SK-N-SH treated with all-trans-retinoic acid at 6 μM for 48 hours (cell line): ENCODE measurements around the gene DIO1.

ENCODE experiments used
- ATAC-seq: fragments of 200-7000 bp; cut with Tn5 transposase; 3 replicates; pipeline ENCODE4 v1.9.1; 2020; ENCODE audit warnings: mild to moderate bottlenecking, moderate library complexity
- ARNTL ChIP-seq: fragments of 450-650 bp; formaldehyde crosslinking; IDR thresholded peaks from 2 replicates; pipeline ENCODE4 v1.5.0; 2020; ENCODE audit warnings: low read depth, mild to moderate bottlenecking, moderate library complexity, borderline replicate concordance
- BACH2 ChIP-seq: fragments of 250-450 bp; sonication (Bioruptor Pico); IDR thresholded peaks from 2 replicates; pipeline ENCODE4 v1.9.0; 2021; ENCODE audit warnings: mild to moderate bottlenecking, borderline replicate concordance
- CSDC2 ChIP-seq: fragments of 250-450 bp; sonication (Bioruptor Pico); IDR thresholded peaks from 2 replicates; pipeline ENCODE4 v1.5.0; 2020; ENCODE audit warnings: mild to moderate bottlenecking, moderate library complexity
- ESRRG ChIP-seq: fragments of 250-450 bp; sonication (Bioruptor Pico); IDR thresholded peaks from 2 replicates; pipeline ENCODE4 v1.6.1; 2021; ENCODE audit warnings: mild to moderate bottlenecking
- GLIS3 ChIP-seq: fragments of 250-450 bp; sonication (Bioruptor Pico); IDR thresholded peaks from 2 replicates; pipeline ENCODE4 v1.5.0; 2020; ENCODE audit warnings: mild to moderate bottlenecking, moderate library complexity
- ISL1 ChIP-seq: fragments of 250-450 bp; sonication (Bioruptor Pico); IDR thresholded peaks from 2 replicates; pipeline ENCODE4 v2.1.2; 2022; ENCODE audit warnings: mild to moderate bottlenecking, moderate library complexity
- OSR1 ChIP-seq: fragments of 250-450 bp; sonication (Bioruptor Pico); IDR thresholded peaks from 2 replicates; pipeline ENCODE4 v1.8.0; 2022; ENCODE audit warnings: moderate library complexity, mild to moderate bottlenecking, inconsistent platforms
- PPARA ChIP-seq: fragments of 250-450 bp; sonication (Bioruptor Pico); IDR thresholded peaks from 2 replicates; pipeline ENCODE4 v1.5.0; 2020; ENCODE audit warnings: mild to moderate bottlenecking, borderline replicate concordance
- RARB ChIP-seq: fragments of 250-450 bp; sonication (Bioruptor Pico); IDR thresholded peaks from 2 replicates; pipeline ENCODE4 v1.8.0; 2021; ENCODE audit warnings: mild to moderate bottlenecking, moderate library complexity
- SNAI2 ChIP-seq: fragments of 250-450 bp; sonication (Bioruptor Pico); IDR thresholded peaks from 2 replicates; pipeline ENCODE4 v1.5.0; 2020; ENCODE audit warnings: mild to moderate bottlenecking, moderate library complexity
- TCF4 ChIP-seq: fragments of 250-450 bp; sonication (Bioruptor Pico); IDR thresholded peaks from 2 replicates; pipeline ENCODE4 v1.8.0; 2021; ENCODE audit warnings: mild to moderate bottlenecking, moderate library complexity, borderline replicate concordance
- TOX ChIP-seq: fragments of 250-450 bp; sonication (Bioruptor Pico); IDR thresholded peaks from 2 replicates; pipeline ENCODE4 v1.8.0; 2021; ENCODE audit warnings: mild to moderate bottlenecking, moderate library complexity, borderline replicate concordance
- ZC3H10 ChIP-seq: fragments of 250-450 bp; sonication (Bioruptor Pico); IDR thresholded peaks from 2 replicates; pipeline ENCODE4 v1.5.1; 2021; ENCODE audit warnings: mild to moderate bottlenecking, moderate library complexity
- ZFP3 ChIP-seq: fragments of 250-450 bp; sonication (Bioruptor Pico); IDR thresholded peaks from 2 replicates; pipeline ENCODE4 v1.5.0; 2020; ENCODE audit warnings: mild to moderate bottlenecking, moderate library complexity
- ZFP30 ChIP-seq: fragments of 450-650 bp; formaldehyde crosslinking; IDR thresholded peaks from 2 replicates; pipeline ENCODE4 v1.5.0; 2022; ENCODE audit warnings: mild to moderate bottlenecking, moderate library complexity
- ZNF565 ChIP-seq: fragments of 450-650 bp; formaldehyde crosslinking; conservative IDR thresholded peaks from 2 replicates; pipeline ENCODE4 v1.5.0; 2020; ENCODE audit warnings: low read depth, mild to moderate bottlenecking, moderate library complexity
- ZNF8 ChIP-seq: fragments of 450-650 bp; formaldehyde crosslinking; IDR thresholded peaks from 2 replicates; pipeline ENCODE4 v1.5.0; 2020; ENCODE audit warnings: mild to moderate bottlenecking, moderate library complexity
- TF ChIP-seq, protein P1 (sequence below): fragments of 250-450 bp; sonication (Bioruptor Pico); IDR thresholded peaks from 2 replicates; pipeline ENCODE4 v1.8.0; 2020; ENCODE audit warnings: mild to moderate bottlenecking, moderate library complexity, borderline replicate concordance
- TF ChIP-seq, protein P2 (sequence below): fragments of 250-450 bp; sonication (Bioruptor Pico); IDR thresholded peaks from 2 replicates; pipeline ENCODE4 v1.5.1; 2021; ENCODE audit warnings: mild to moderate bottlenecking, moderate library complexity
- TF ChIP-seq, protein P3 (sequence below): fragments of 250-450 bp; sonication (Bioruptor Pico); IDR thresholded peaks from 2 replicates; pipeline ENCODE4 v1.5.0; 2020; ENCODE audit warnings: mild to moderate bottlenecking, moderate library complexity
- TF ChIP-seq, protein P4 (sequence below): fragments of 250-450 bp; sonication (Bioruptor Pico); IDR thresholded peaks from 2 replicates; pipeline ENCODE4 v1.5.1; 2020; ENCODE audit warnings: low read depth, mild to moderate bottlenecking, moderate library complexity

Gene DIO1

DNA sequence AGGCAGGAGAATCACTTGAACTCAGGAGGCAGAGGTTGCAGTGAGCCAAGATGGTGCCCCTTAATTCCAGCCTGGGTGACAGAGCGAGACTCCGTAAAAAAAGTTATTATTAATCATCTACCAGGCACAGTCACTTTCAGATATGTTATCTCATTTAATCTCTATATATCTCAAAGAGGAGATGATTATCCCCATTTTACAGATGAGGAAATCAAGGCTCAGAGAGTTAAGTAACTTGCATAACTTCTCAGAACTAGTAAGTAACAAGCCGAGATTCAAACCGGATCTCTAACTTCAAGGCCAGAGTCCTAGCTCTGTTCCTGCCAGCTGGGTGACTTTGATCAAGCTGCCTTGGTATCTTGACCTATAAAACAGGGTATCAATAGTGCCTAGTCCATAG is 17.5 kb downstream of the DIO1 start:
- TF ChIP-seq ZFP30 (CRISPR knock-in tag) (no peak), RARB (no peak)
- TF ChIP-seq, protein P1, sequence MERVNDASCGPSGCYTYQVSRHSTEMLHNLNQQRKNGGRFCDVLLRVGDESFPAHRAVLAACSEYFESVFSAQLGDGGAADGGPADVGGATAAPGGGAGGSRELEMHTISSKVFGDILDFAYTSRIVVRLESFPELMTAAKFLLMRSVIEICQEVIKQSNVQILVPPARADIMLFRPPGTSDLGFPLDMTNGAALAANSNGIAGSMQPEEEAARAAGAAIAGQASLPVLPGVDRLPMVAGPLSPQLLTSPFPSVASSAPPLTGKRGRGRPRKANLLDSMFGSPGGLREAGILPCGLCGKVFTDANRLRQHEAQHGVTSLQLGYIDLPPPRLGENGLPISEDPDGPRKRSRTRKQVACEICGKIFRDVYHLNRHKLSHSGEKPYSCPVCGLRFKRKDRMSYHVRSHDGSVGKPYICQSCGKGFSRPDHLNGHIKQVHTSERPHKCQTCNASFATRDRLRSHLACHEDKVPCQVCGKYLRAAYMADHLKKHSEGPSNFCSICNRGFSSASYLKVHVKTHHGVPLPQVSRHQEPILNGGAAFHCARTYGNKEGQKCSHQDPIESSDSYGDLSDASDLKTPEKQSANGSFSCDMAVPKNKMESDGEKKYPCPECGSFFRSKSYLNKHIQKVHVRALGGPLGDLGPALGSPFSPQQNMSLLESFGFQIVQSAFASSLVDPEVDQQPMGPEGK (CRISPR knock-in tag): no peak
- TF ChIP-seq, protein P2, sequence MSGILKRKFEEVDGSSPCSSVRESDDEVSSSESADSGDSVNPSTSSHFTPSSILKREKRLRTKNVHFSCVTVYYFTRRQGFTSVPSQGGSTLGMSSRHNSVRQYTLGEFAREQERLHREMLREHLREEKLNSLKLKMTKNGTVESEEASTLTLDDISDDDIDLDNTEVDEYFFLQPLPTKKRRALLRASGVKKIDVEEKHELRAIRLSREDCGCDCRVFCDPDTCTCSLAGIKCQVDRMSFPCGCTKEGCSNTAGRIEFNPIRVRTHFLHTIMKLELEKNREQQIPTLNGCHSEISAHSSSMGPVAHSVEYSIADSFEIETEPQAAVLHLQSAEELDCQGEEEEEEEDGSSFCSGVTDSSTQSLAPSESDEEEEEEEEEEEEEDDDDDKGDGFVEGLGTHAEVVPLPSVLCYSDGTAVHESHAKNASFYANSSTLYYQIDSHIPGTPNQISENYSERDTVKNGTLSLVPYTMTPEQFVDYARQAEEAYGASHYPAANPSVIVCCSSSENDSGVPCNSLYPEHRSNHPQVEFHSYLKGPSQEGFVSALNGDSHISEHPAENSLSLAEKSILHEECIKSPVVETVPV: no peak
- ATAC-seq: no peak

DNA sequence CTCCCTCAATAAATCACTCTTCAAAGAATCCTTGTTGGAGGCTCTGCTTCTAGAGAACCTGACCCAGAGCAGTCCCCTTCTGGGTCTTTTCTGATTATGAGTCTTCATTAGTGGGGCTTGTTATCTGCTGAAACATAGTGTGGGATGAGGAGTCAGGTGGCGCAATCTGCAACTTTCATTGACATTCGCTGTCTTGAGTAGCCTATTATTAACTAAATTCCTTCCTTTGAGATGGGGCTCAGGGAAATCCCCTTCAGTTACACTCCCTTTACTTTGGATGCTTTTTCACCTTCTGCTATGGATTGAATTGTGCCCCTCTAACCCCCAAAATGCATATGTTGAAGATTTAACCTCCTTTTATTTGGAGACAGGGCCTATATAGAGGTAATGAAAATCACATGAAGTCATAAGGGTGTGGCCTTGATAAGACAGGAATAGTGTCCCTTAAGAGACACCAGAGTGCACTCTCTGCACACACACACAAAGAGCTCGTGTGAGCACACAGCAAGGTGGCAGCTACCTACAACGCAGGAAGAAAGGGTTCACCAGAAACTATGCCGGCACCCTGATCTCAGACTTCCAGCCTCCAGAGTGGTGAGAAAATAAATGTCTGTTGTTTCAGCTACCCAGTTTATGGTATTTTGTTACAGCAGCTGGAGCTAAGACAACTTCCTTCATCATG is 19.5 kb downstream of the DIO1 start:
- no peak for ATAC-seq
- no peak for TF ChIP-seq ZFP30 (CRISPR knock-in tag)
- no peak for TF ChIP-seq GLIS3 (CRISPR knock-in tag)
- TF ChIP-seq ZNF8 (CRISPR knock-in tag): no peak
- no peak for TF ChIP-seq BACH2 (CRISPR knock-in tag)
- TF ChIP-seq, protein P2: no peak
- TF ChIP-seq ZC3H10: no peak
- no peak for TF ChIP-seq ARNTL (CRISPR knock-in tag)
- TF ChIP-seq, all 23 proteins: peak for 0

DNA sequence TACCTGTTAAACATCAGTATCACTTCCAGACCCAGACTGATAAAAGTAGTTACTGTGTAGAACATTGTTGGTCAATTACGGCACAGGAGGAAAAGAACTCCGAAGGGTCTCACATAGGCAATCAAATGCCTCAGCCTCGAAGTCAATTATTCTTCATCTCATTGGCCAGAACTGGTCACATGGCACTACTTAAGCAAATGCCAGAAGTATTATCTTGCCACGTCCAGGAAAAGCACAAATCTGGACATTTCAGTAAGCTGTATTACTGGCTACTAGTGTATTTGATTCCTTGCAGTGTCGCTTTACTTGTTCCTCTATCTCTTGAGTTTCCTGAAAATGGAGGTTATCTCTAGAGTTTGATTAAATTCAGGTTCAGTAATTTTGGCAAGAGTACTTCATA is 24.4 kb downstream of the DIO1 start:
- ATAC-seq: no peak
- TF ChIP-seq, protein P3, sequence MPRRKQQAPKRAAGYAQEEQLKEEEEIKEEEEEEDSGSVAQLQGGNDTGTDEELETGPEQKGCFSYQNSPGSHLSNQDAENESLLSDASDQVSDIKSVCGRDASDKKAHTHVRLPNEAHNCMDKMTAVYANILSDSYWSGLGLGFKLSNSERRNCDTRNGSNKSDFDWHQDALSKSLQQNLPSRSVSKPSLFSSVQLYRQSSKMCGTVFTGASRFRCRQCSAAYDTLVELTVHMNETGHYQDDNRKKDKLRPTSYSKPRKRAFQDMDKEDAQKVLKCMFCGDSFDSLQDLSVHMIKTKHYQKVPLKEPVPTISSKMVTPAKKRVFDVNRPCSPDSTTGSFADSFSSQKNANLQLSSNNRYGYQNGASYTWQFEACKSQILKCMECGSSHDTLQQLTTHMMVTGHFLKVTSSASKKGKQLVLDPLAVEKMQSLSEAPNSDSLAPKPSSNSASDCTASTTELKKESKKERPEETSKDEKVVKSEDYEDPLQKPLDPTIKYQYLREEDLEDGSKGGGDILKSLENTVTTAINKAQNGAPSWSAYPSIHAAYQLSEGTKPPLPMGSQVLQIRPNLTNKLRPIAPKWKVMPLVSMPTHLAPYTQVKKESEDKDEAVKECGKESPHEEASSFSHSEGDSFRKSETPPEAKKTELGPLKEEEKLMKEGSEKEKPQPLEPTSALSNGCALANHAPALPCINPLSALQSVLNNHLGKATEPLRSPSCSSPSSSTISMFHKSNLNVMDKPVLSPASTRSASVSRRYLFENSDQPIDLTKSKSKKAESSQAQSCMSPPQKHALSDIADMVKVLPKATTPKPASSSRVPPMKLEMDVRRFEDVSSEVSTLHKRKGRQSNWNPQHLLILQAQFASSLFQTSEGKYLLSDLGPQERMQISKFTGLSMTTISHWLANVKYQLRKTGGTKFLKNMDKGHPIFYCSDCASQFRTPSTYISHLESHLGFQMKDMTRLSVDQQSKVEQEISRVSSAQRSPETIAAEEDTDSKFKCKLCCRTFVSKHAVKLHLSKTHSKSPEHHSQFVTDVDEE: no peak
- TF ChIP-seq ARNTL (CRISPR knock-in tag) (no peak), TOX (CRISPR knock-in tag) (no peak)

DNA sequence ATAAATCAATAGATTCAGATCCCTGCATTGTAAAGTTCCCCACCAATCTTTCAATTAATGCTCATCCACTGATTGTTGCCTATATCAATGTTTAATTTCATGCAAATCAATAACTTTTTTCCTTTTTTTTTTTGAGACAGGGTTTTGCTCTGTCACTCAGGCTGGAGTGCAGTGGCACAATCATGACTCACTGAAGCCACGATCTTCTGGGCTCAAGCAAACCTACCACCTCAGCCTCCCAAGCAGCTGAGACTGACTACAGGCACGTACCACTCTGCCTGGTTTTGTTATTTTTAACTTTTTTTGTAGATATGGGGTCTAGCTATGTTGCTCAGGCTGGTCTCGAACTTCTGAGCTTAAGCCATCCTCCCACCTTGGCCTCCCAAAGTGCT is 25.7 kb downstream of the DIO1 start:
- no peak for TF ChIP-seq TCF4 (CRISPR knock-in tag)
- no peak for TF ChIP-seq ZNF565 (CRISPR knock-in tag)
- TF ChIP-seq, protein P2: no peak
- TF ChIP-seq RARB: no peak
- no peak for TF ChIP-seq OSR1 (CRISPR knock-in tag)
- no peak for TF ChIP-seq PPARA
- TF ChIP-seq, protein P3: no peak
- TF ChIP-seq, protein P4, sequence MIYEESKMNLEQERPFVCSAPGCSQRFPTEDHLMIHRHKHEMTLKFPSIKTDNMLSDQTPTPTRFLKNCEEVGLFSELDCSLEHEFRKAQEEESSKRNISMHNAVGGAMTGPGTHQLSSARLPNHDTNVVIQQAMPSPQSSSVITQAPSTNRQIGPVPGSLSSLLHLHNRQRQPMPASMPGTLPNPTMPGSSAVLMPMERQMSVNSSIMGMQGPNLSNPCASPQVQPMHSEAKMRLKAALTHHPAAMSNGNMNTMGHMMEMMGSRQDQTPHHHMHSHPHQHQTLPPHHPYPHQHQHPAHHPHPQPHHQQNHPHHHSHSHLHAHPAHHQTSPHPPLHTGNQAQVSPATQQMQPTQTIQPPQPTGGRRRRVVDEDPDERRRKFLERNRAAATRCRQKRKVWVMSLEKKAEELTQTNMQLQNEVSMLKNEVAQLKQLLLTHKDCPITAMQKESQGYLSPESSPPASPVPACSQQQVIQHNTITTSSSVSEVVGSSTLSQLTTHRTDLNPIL (CRISPR knock-in tag): no peak
- TF ChIP-seq BACH2 (CRISPR knock-in tag): no peak
- no peak for TF ChIP-seq ZC3H10
- no peak for TF ChIP-seq CSDC2
- no peak for TF ChIP-seq ISL1 (CRISPR knock-in tag)
- TF ChIP-seq ZFP3: no peak
- TF ChIP-seq SNAI2 (CRISPR knock-in tag): no peak
- no peak for TF ChIP-seq ZNF8 (CRISPR knock-in tag)
- TF ChIP-seq ESRRG (CRISPR knock-in tag): no peak
- ATAC-seq: no peak
